B cell (primary cell): ENCODE results near the gene AP3M1.

Experiments used
- CTCF ChIP-seq: fragments of 200-600 bp; IDR thresholded peaks from one replicate; pipeline ENCODE4 v1.8.0; 2022; ENCODE audit warnings: antibody characterized with exemption, mild to moderate bottlenecking
- EZH2 ChIP-seq: IDR thresholded peaks from 2 replicates; pipeline ENCODE4 v1.6.1; 2012; ENCODE audit warnings: borderline replicate concordance, low read depth, mild to moderate bottlenecking, moderate library complexity, low read length; ENCODE audit not compliant: insufficient read depth, poor library complexity, severe bottlenecking

- TF ChIP-seq CTCF (no peak), EZH2 (no peak)
These were observed 44.4 kb upstream of the AP3M1 start for GRCh38 chr10:74194999-74195398.
